Fibroblast of pulmonary artery (primary cell): Measurements from ENCODE around the gene LAMTOR2.
"Not testable (repeated sequence)": the region's sequence is repeated elsewhere in the genome, so short reads cannot be mapped to it uniquely, and the experiment has no call there.

ENCODE experiments used
- DNase-seq: peaks from one replicate; pipeline ENCODE4 v3.0.0-alpha.2; 2010; ENCODE audit warnings: low read depth
- H3K4me3 ChIP-seq: replicated peaks from 2 replicates; pipeline ENCODE4 v1.5.1; 2011; ENCODE audit warnings: low read depth, mild to moderate bottlenecking, control low read depth, low read length, moderate library complexity
- CTCF ChIP-seq: IDR thresholded peaks from 2 replicates; pipeline ENCODE4 v1.5.1; 2011; ENCODE audit warnings: mild to moderate bottlenecking, control low read depth, low read length, inconsistent platforms; ENCODE audit errors: missing control alignments

LAMTOR2 gene

DNA sequence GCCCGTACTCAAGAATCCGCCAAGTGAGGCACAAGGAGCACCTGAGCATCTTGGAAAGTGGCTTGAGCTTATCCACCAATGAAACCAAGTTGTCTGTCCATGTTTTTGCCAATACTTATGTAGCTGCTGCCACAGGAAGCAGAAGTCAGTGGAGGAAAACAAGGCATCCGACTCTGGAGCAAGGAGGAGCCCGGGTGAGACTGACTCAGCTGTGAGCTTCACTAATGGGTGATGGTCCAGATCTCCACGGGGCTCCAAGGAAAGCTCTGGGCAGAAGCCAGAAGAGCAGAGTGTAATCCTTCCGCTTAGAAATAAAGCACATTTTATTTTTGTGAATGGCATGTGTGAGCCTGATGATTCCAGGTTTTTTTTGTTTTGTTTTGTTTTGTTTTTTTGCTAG lies 21.6 kb upstream of the LAMTOR2 start:
- no peak for TF ChIP-seq CTCF
- no peak overlapping the region for H3K4me3 ChIP-seq
- peak; percentile 40 for DNase-seq

GRCh38 chr1:156034991-156035390 lies 19.6 kb upstream of the LAMTOR2 start:
- DNase-seq, H3K4me3 ChIP-seq: not testable (repeated sequence)

DNA sequence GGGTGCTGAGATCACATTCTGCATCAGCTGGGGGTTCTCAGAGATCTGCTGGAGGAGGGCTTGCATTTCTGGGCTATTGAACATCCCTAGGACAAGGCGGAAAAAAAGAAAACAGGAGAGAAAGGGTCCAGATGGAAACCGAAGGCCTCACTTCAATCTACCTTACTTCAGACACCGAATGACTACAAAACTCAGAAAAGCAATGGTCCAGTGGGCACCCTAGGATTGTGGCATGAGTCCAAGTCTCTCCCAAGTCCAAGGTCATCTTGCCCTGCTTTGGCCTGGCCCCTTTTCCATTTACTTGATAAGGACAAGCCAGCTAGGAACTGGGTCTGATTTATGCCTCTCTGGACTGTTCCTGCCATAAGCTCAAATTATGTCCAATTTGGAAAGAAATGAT lies 11.8 kb upstream of the LAMTOR2 start:
- DNase-seq: no peak
- TF ChIP-seq CTCF: no peak
- H3K4me3 ChIP-seq: no peak overlapping the region

GRCh38 chr1:156045076-156045475 lies 9.5 kb upstream of the LAMTOR2 start:
- H3K4me3 ChIP-seq: no peak overlapping the region
- no peak for DNase-seq
- TF ChIP-seq CTCF: no peak

GRCh38 chr1:156048663-156049258 lies 5.8 kb upstream of the LAMTOR2 start:
- no peak for DNase-seq
- H3K4me3 ChIP-seq: no peak overlapping the region
- no peak for TF ChIP-seq CTCF

- no peak overlapping the region for H3K4me3 ChIP-seq
- no peak for DNase-seq
- no peak for TF ChIP-seq CTCF
Measured at GRCh38 chr1:156050376-156050775, 4.2 kb upstream of the LAMTOR2 start.

DNA sequence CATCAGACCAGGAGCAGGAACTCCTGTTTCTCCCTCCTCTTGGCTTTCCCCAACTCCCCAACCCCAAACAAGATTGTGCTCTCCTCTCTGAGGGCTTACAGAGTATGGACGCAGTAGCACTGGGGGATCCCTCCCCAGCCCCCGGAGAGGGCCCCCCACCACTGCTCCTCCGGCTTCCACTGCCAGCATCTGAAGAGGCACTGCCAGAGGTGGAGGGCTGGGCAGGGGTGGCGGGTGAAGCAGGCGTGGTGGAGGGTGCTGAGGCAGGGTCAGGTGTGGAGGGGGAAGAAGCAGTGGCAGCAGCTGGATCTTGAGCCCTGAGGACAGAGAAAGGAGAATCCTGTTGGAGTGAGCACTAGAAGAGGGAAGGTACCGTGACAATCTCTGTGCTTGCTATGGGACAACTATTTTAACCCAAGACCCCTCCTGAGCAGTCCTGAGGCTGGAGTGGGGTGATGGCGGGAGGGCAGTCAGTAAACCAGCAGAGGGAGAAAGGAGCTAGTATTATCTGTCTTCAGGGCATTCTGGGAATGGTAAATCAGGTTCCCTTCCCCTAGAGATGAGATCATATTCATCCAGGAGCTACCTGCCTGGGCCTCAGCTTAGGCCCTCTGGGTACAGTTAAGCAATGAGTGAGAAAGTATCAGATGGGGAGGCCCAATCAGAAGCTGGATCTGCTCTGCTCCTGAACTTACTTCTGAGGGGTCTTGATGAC lies 3.4 kb upstream of the LAMTOR2 start:
- H3K4me3 ChIP-seq: no peak overlapping the region
- no peak for DNase-seq
- no peak for TF ChIP-seq CTCF
